ENCODE measurements around the gene TM6SF1. TPM values are rescaled to one million over a fixed set of nuclear protein-coding genes. Genes with fewer than 3 reads are reported as not detected.

TM6SF1 gene
- total and polyA plus RNA-seq, 9 of the 15 experiments (the other 6 are each of a cell fraction or from before 2014, with no cell fraction given): 1.0 to 5.6 (median 3.5) TPM

DNA sequence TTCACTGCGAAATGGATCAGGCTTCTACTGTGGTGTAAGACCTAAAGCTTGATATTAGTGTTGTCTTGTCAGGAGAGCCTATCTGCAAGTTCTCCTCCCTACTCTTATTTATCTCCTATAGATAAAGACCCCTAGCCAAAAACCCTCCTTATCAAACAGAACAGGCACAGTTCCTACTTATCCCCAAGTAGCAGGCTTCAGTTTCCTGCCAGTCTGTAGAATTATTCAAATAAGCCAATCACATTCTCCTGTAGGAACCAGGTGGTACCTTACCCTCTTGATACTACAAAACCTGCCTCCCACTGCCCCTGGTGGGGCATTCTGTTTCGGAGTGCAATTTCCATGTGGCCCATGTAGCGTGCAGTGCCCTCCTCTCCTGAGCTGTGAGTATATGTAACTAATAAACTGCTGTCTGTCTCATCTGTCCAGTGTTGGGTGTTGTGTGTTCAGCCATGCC lies 71.5 kb downstream of the TM6SF1 start (continued):
- TF ChIP-seq, protein P1, sequence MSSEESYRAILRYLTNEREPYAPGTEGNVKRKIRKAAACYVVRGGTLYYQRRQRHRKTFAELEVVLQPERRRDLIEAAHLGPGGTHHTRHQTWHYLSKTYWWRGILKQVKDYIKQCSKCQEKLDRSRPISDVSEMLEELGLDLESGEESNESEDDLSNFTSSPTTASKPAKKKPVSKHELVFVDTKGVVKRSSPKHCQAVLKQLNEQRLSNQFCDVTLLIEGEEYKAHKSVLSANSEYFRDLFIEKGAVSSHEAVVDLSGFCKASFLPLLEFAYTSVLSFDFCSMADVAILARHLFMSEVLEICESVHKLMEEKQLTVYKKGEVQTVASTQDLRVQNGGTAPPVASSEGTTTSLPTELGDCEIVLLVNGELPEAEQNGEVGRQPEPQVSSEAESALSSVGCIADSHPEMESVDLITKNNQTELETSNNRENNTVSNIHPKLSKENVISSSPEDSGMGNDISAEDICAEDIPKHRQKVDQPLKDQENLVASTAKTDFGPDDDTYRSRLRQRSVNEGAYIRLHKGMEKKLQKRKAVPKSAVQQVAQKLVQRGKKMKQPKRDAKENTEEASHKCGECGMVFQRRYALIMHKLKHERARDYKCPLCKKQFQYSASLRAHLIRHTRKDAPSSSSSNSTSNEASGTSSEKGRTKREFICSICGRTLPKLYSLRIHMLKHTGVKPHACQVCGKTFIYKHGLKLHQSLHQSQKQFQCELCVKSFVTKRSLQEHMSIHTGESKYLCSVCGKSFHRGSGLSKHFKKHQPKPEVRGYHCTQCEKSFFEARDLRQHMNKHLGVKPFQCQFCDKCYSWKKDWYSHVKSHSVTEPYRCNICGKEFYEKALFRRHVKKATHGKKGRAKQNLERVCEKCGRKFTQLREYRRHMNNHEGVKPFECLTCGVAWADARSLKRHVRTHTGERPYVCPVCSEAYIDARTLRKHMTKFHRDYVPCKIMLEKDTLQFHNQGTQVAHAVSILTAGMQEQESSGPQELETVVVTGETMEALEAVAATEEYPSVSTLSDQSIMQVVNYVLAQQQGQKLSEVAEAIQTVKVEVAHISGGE (CRISPR knock-in tag; IDR thresholded peaks at IDR 0.05): peak in 1 of 3 experiments; percentile 50; a peak in 2 of 6 replicates
- TF ChIP-seq, protein P2, sequence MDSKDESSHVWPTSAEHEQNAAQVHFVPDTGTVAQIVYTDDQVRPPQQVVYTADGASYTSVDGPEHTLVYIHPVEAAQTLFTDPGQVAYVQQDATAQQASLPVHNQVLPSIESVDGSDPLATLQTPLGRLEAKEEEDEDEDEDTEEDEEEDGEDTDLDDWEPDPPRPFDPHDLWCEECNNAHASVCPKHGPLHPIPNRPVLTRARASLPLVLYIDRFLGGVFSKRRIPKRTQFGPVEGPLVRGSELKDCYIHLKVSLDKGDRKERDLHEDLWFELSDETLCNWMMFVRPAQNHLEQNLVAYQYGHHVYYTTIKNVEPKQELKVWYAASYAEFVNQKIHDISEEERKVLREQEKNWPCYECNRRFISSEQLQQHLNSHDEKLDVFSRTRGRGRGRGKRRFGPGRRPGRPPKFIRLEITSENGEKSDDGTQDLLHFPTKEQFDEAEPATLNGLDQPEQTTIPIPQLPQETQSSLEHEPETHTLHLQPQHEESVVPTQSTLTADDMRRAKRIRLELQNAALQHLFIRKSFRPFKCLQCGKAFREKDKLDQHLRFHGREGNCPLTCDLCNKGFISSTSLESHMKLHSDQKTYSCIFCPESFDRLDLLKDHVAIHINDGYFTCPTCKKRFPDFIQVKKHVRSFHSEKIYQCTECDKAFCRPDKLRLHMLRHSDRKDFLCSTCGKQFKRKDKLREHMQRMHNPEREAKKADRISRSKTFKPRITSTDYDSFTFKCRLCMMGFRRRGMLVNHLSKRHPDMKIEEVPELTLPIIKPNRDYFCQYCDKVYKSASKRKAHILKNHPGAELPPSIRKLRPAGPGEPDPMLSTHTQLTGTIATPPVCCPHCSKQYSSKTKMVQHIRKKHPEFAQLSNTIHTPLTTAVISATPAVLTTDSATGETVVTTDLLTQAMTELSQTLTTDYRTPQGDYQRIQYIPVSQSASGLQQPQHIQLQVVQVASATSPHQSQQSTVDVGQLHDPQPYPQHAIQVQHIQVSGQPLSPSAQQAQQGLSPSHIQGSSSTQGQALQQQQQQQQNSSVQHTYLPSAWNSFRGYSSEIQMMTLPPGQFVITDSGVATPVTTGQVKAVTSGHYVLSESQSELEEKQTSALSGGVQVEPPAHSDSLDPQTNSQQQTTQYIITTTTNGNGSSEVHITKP (IDR thresholded peaks at IDR 0.05; ENCODE audit: partially characterized antibody): no peak
- TF ChIP-seq SMARCA4 (IDR thresholded peaks at IDR 0.05) (peak; percentile 65; the same call in 1 of the 2 replicates), BACH1 (tag; IDR thresholded peaks at IDR 0.05) (no peak), ZSCAN29 (IDR thresholded peaks at IDR 0.05) (no peak), PML (IDR thresholded peaks at IDR 0.05; ENCODE audit: low read length) (0 out of 2 replicates have a peak, but pooled peaks have one; percentile 37), HNRNPLL (IDR thresholded peaks at IDR 0.05; ENCODE audit: low read depth, low read length, poor library complexity, severe bottlenecking) (no peak), SIX5 (IDR thresholded peaks at IDR 0.05; ENCODE audit: borderline replicate concordance in 1 of 2, insufficient read depth in 1 of 2, low read depth in 1 of 2, low read length in 2 of 2) (no peak), SRF (CRISPR knock-in tag; IDR thresholded peaks at IDR 0.05) (no peak), KLF16 (IDR thresholded peaks at IDR 0.05) (peak; percentile 64), GATAD2B (IDR thresholded peaks at IDR 0.05; ENCODE audit: borderline replicate concordance) (no peak), JUND (IDR thresholded peaks at IDR 0.05; ENCODE audit: borderline replicate concordance, low read depth, low read length) (0 out of 2 replicates have a peak, but pooled peaks have one; percentile 4), JUND (tag; IDR thresholded peaks at IDR 0.05; ENCODE audit: borderline replicate concordance, low read depth, low read length) (no peak), POLR3A (IDR thresholded peaks at IDR 0.05; ENCODE audit: borderline replicate concordance, extremely low read depth, insufficient read depth, insufficient read length) (no peak), KDM5B (IDR thresholded peaks at IDR 0.05; ENCODE audit: insufficient replicate concordance, low read depth, low read length) (no peak), TCF3 (CRISPR knock-in tag; IDR thresholded peaks at IDR 0.05) (peak; percentile 74), ZNF436 (CRISPR knock-in tag; IDR thresholded peaks at IDR 0.05) (no peak)
- TF ChIP-seq, protein P3, sequence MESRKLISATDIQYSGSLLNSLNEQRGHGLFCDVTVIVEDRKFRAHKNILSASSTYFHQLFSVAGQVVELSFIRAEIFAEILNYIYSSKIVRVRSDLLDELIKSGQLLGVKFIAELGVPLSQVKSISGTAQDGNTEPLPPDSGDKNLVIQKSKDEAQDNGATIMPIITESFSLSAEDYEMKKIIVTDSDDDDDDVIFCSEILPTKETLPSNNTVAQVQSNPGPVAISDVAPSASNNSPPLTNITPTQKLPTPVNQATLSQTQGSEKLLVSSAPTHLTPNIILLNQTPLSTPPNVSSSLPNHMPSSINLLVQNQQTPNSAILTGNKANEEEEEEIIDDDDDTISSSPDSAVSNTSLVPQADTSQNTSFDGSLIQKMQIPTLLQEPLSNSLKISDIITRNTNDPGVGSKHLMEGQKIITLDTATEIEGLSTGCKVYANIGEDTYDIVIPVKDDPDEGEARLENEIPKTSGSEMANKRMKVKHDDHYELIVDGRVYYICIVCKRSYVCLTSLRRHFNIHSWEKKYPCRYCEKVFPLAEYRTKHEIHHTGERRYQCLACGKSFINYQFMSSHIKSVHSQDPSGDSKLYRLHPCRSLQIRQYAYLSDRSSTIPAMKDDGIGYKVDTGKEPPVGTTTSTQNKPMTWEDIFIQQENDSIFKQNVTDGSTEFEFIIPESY (CRISPR knock-in tag; IDR thresholded peaks at IDR 0.05): no peak

Data from K562 (cell line).